Lower leg skin (tissue), 4 donors: ENCODE results near the gene MAGI3. TPM values are rescaled to one million over a fixed set of nuclear protein-coding genes. Genes with fewer than 3 reads are reported as not detected.

Source experiments
- DNase-seq, 2 donors: peaks; one replicate each; pipeline ENCODE4 v3.0.0-alpha.2; 2019; ENCODE audit warnings: low spot score in 2 of 2
- H3K4me3 ChIP-seq: fragments of 200-600 bp; sonication (generic); 2 replicates; pipeline ENCODE4 v1.5.1; 2017; ENCODE audit warnings: mild to moderate bottlenecking, low read depth; ENCODE audit not compliant: poor library complexity, severe bottlenecking
- CTCF ChIP-seq, 3 donors: fragments of 450-650 bp; IDR thresholded peaks; one replicate each; pipeline ENCODE4 v1.5.1; 2016; ENCODE audit warnings: antibody characterized with exemption in 3 of 3, mild to moderate bottlenecking in 3 of 3, moderate library complexity in 2 of 3
- POLR2A ChIP-seq, 2 donors: fragments of 450-650 bp; IDR thresholded peaks; one replicate each; pipeline ENCODE4 v1.6.1; 2016 to 2017; ENCODE audit warnings: antibody characterized with exemption in 2 of 2, mild to moderate bottlenecking in 1 of 2, moderate library complexity in 1 of 2
- WGBS, 2 donors: methylation state at CpG; one replicate each; pipeline ENCODE4 v1.1.5; 2018; 5-methylcytosine and 5-hydroxymethylcytosine counted together
- intact Hi-C: fragments of 100-400 bp; cut with DNase I; formaldehyde crosslinking; loops from one replicate; pipeline ENCODE4 v1.15.0; 2023; ENCODE audit warnings: low total_unique reads
- total RNA-seq, 4 donors: library from RNA; depleted of rRNA; stranded (reverse); fragments of >200 nt; gene quantifications; one replicate each; pipeline ENCODE4 v1.1.0, GENCODE V29; 2016

The MAGI3 gene
- total RNA-seq, 4 donors from 2014 or later: 6.8 to 14.2 (median 10.3) TPM

- 82 to 92% methylated on average over 3 of the region's 3 CpGs for WGBS, 2 donors
- H3K4me3 ChIP-seq: no peak overlapping the region
- intact Hi-C loops: no loop called here
- no peak for TF ChIP-seq POLR2A (IDR thresholded peaks at IDR 0.05)
- no peak for TF ChIP-seq CTCF (IDR thresholded peaks at IDR 0.05)
- no peak for DNase-seq
Measured at GRCh38 chr1:113370868-113371267, 19.4 kb upstream of the MAGI3 start.

- 53 to 76% methylated on average over 2 of the region's 2 CpGs for WGBS, 2 donors
- no peak overlapping the region for H3K4me3 ChIP-seq
- DNase-seq: no peak
- intact Hi-C loops: no loop called here
- no peak for TF ChIP-seq CTCF (IDR thresholded peaks at IDR 0.05)
- TF ChIP-seq POLR2A (IDR thresholded peaks at IDR 0.05): no peak
Measured at GRCh38 chr1:113372546-113372945, 17.8 kb upstream of the MAGI3 start.

GRCh38 chr1:113373644-113374043 lies 16.7 kb upstream of the MAGI3 start:
- no peak overlapping the region for H3K4me3 ChIP-seq
- TF ChIP-seq CTCF (IDR thresholded peaks at IDR 0.05) (no peak), POLR2A (IDR thresholded peaks at IDR 0.05) (no peak)
- intact Hi-C loops: no loop called here
- DNase-seq: no peak

- H3K4me3 ChIP-seq: no peak overlapping the region
- no peak for TF ChIP-seq POLR2A (IDR thresholded peaks at IDR 0.05)
- TF ChIP-seq CTCF (IDR thresholded peaks at IDR 0.05): no peak
- intact Hi-C loops: no loop called here
- DNase-seq: no peak
- WGBS, 2 donors: 48 to 51% methylated on average over 5 of the region's 5 CpGs
Measured at GRCh38 chr1:113375878-113376277, 14.4 kb upstream of the MAGI3 start.

- DNase-seq: no peak
- intact Hi-C loops: no loop called here
- no peak overlapping the region for H3K4me3 ChIP-seq
- WGBS, 2 donors: 87 to 89% methylated on average over 3 of the region's 3 CpGs
- TF ChIP-seq CTCF (IDR thresholded peaks at IDR 0.05) (no peak), POLR2A (IDR thresholded peaks at IDR 0.05) (no peak)
Measured at GRCh38 chr1:113380075-113380474, 10.2 kb upstream of the MAGI3 start.

GRCh38 chr1:113388017-113388620 lies 2.2 kb upstream of the MAGI3 start:
- H3K4me3 ChIP-seq: no peak overlapping the region
- intact Hi-C loops: no loop called here
- WGBS, 2 donors: 88 to 93% methylated on average over 1 of the region's 1 CpG
- TF ChIP-seq CTCF (IDR thresholded peaks at IDR 0.05) (no peak), POLR2A (IDR thresholded peaks at IDR 0.05) (no peak)
- DNase-seq: no peak
